ENCODE measurements around the gene SLC13A2.
"Not testable (repeated sequence)": the region's sequence is repeated elsewhere in the genome, so short reads cannot be mapped to it uniquely, and the experiment has no call there.

The SLC13A2 gene

GRCh38 chr17:28466001-28466400 lies 7.4 kb upstream of the SLC13A2 start:
- TF ChIP-seq ZNF384 (IDR thresholded peaks at IDR 0.05), result no peak
- no peak for DNase-seq (ENCODE audit: extremely low spot score)
- POLR2A ChIA-PET, result interaction anchor here (1.6 to 1.7 kb wide), 2 partner anchors 15 to 16 kb away, joined by 4 read pairs; no protein-coding TSS in a partner anchor
- CTCF ChIA-PET, result no interaction called here

DNA sequence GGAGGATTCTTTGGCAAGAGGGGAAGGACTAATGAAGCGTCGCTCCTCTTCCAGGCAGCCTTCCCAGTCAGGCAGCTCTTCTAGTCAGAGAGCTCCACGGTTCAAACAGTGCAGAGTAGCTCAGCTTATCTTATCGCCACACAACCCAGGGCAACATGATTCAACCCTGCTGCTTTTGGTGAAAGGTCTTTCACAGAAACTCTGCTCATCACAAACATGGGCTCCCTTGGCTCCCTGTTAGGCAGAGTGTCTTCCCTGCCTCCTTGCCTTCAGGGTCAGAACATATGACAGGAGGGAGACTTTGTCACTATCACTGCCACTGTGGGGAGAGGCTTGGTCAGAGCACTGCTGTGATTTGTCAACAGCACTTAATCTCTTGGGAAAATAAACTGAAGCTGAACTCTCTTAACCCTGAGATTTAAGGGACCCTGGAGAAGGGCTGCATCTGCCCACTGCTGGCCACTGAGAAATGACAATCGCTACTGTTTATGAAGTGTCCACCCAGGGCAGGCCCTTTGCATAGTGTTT lies 6.9 kb upstream of the SLC13A2 start:
- CTCF ChIA-PET, result interaction anchor here (0.5 to 0.8 kb wide), 3 partner anchors 11 to 233 kb away, joined by 3 to 4 read pairs (median 3); no protein-coding TSS in a partner anchor
- DNase-seq (ENCODE audit: extremely low spot score), result no peak
- no peak for TF ChIP-seq FOXK2 (IDR thresholded peaks at IDR 0.05)
- no peak for TF ChIP-seq FOXM1 (IDR thresholded peaks at IDR 0.05; ENCODE audit: borderline replicate concordance)
- TF ChIP-seq SUZ12 (IDR thresholded peaks at IDR 0.05), result no peak
- TF ChIP-seq SP1 (IDR thresholded peaks at IDR 0.05), result no peak
- TF ChIP-seq BHLHE40 (IDR thresholded peaks at IDR 0.05; ENCODE audit: borderline replicate concordance), result no peak
- no peak for TF ChIP-seq TARDBP (IDR thresholded peaks at IDR 0.05)
- TF ChIP-seq LEF1 (IDR thresholded peaks at IDR 0.05; ENCODE audit: borderline replicate concordance), result no peak
- TF ChIP-seq ARNT (IDR thresholded peaks at IDR 0.05), result no peak
- no peak for TF ChIP-seq HDGF (IDR thresholded peaks at IDR 0.05; ENCODE audit: borderline replicate concordance)
- no peak for TF ChIP-seq FOXA1 (IDR thresholded peaks at IDR 0.05)
- TF ChIP-seq ZNF384 (IDR thresholded peaks at IDR 0.05), result no peak
- no peak for TF ChIP-seq CTBP1 (IDR thresholded peaks at IDR 0.05; ENCODE audit: borderline replicate concordance)
- TF ChIP-seq PKNOX1 (IDR thresholded peaks at IDR 0.05), result no peak
- no peak for TF ChIP-seq NFRKB (IDR thresholded peaks at IDR 0.05)
- TF ChIP-seq L3MBTL2 (conservative IDR thresholded peaks at IDR 0.05), result no peak
- no peak for TF ChIP-seq ELF4 (IDR thresholded peaks at IDR 0.05)
- POLR2A ChIA-PET, result interaction anchor here (1.6 to 1.7 kb wide), 2 partner anchors 14 to 17 kb away, joined by 4 read pairs; no protein-coding TSS in a partner anchor

DNA sequence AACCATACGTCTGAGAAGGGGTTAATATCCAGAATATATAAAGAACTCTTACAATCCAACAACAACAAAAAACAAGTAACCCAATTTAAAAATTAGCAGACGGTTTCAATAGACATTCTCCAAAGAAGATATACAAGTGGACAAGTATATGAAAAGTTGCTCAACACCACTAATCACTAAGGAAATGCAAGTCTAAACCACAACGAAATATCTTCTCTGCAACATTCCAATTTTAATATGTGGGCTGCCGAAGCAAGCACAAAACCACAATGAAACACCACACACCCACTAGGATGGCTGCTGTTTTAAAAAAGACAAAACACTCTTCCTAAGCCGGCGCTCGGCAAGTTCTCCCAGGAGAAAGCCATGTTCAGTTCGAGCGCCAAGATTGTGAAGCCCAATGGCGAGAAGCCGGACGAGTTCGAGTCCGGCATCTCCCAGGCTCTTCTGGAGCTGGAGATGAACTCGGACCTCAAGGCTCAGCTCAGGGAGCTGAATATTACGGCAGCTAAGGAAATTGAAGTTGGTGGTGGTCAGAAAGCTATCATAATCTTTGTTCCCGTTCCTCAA lies 5.9 kb upstream of the SLC13A2 start:
- TF ChIP-seq CTBP1 (IDR thresholded peaks at IDR 0.05; ENCODE audit: borderline replicate concordance), result no peak
- TF ChIP-seq SP1 (IDR thresholded peaks at IDR 0.05), result no peak
- TF ChIP-seq FOXA1 (IDR thresholded peaks at IDR 0.05), result no peak
- TF ChIP-seq NFRKB (IDR thresholded peaks at IDR 0.05), result no peak
- TF ChIP-seq L3MBTL2 (conservative IDR thresholded peaks at IDR 0.05), result no peak
- no peak for TF ChIP-seq ELF4 (IDR thresholded peaks at IDR 0.05)
- no peak for TF ChIP-seq ZNF384 (IDR thresholded peaks at IDR 0.05)
- TF ChIP-seq PKNOX1 (IDR thresholded peaks at IDR 0.05), result no peak
- no peak for TF ChIP-seq LEF1 (IDR thresholded peaks at IDR 0.05; ENCODE audit: borderline replicate concordance)
- TF ChIP-seq FOXM1 (IDR thresholded peaks at IDR 0.05; ENCODE audit: borderline replicate concordance), result no peak
- no peak for TF ChIP-seq HDGF (IDR thresholded peaks at IDR 0.05; ENCODE audit: borderline replicate concordance)
- TF ChIP-seq FOXK2 (IDR thresholded peaks at IDR 0.05), result no peak
- TF ChIP-seq SUZ12 (IDR thresholded peaks at IDR 0.05), result no peak
- no peak for TF ChIP-seq TARDBP (IDR thresholded peaks at IDR 0.05)
- TF ChIP-seq ARNT (IDR thresholded peaks at IDR 0.05), result no peak
- no peak for TF ChIP-seq BHLHE40 (IDR thresholded peaks at IDR 0.05; ENCODE audit: borderline replicate concordance)
- ChIA-PET POLR2A (interaction anchor here (1.6 to 1.7 kb wide), 2 partner anchors 13 to 18 kb away, joined by 4 read pairs; no protein-coding TSS in a partner anchor), CTCF (interaction anchor here (0.6 to 0.8 kb wide), 2 partner anchors 60 to 234 kb away, joined by 3 to 4 read pairs; no protein-coding TSS in a partner anchor)
- DNase-seq (ENCODE audit: extremely low spot score), result no peak

DNA sequence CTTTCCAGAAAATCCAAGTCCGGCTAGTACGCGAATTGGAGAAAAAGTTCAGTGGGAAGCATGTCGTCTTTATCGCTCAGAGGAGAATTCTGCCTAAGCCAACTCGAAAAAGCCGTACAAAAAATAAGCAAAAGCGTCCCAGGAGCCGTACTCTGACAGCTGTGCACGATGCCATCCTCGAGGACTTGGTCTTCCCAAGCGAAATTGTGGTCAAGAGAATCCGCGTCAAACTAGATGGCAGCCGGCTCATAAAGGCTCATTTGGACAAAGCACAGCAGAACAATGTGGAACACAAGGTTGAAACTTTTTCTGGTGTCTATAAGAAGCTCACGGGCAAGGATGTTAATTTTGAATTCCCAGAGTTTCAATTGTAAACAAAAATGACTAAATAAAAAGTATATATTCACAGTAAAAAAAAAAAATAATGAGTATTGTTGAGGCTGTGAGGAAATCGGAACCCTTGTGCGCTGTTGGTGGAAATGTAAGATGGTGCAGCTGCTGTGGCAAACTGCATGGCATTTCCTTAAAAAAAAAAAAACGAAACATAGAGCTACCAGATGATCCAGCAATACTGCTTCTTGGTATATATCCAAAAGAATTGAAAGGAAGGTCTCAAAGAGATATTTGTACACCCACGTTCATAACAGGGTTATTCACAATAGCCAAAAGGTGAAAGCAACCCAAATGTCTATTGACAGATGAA lies 5.3 kb upstream of the SLC13A2 start:
- ChIA-PET CTCF (interaction anchor here (0.5 kb wide), 1 partner anchor 130 kb away, joined by 4 read pairs; no protein-coding TSS in a partner anchor), POLR2A (interaction anchor here (1.7 kb wide), 1 partner anchor 13 kb away, joined by 4 read pairs; no protein-coding TSS in a partner anchor)
- not testable (repeated sequence) for DNase-seq (ENCODE audit: extremely low spot score)

DNA sequence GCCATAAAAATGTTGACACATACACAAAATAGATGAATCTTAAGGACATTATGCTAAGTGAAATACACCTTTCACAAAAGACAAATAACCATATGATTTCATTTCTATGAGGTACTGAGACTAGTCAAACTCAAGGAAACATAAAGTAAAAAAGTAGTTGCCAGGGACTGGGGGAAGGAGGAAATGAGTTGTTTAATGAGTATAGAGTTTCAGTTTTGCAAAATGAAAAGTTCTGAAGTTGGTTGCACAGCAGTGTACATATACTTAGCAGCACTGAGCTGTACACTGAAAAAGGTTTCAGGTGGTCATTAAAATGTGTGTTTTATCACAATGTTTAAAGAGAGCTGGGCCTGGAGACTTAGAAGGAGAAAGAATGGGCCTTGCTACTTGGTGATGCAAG lies 4.7 kb upstream of the SLC13A2 start:
- DNase-seq (ENCODE audit: extremely low spot score), result no peak
- POLR2A ChIA-PET, result no interaction called here
- TF ChIP-seq TARDBP (IDR thresholded peaks at IDR 0.05) (no peak), CTBP1 (IDR thresholded peaks at IDR 0.05; ENCODE audit: borderline replicate concordance) (no peak), ARNT (IDR thresholded peaks at IDR 0.05) (no peak), SUZ12 (IDR thresholded peaks at IDR 0.05) (no peak), FOXK2 (IDR thresholded peaks at IDR 0.05) (no peak), HDGF (IDR thresholded peaks at IDR 0.05; ENCODE audit: borderline replicate concordance) (no peak)
- CTCF ChIA-PET, result interaction anchor here (0.5 kb wide), 1 partner anchor 130 kb away, joined by 4 read pairs; no protein-coding TSS in a partner anchor

DNA sequence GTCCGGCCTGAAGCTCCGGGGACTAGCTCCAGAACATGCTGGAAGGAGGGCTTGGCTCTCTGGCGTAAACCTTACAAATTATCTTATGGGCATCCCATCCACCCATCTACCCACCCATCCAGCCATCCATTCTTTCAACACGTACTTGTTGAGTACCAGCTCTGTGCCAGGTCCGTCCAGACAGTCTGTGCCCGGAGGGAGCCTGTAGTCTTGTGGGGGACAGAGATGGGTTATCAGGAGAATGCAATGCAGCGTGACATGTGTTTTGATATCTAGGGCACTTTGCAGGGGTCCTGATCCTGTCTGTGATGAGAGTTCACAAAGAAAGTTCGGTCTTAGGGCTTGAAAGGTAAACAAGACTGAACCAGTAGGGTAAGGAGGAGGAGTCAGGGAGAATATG lies 4.1 kb upstream of the SLC13A2 start:
- ChIA-PET POLR2A (no interaction called here), CTCF (no interaction called here)
- DNase-seq (ENCODE audit: extremely low spot score), result no peak
- TF ChIP-seq LEF1 (IDR thresholded peaks at IDR 0.05; ENCODE audit: borderline replicate concordance) (no peak), SUZ12 (IDR thresholded peaks at IDR 0.05) (no peak), FOXM1 (IDR thresholded peaks at IDR 0.05; ENCODE audit: borderline replicate concordance) (no peak), HDGF (IDR thresholded peaks at IDR 0.05; ENCODE audit: borderline replicate concordance) (no peak)
